ENCODE results near the gene ZPBP. TPM values are rescaled to one million over a fixed set of nuclear protein-coding genes. Genes with fewer than 3 reads are reported as not detected.

Gene ZPBP
- total RNA-seq, 1 donor from 2014 or later = not detected

DNA sequence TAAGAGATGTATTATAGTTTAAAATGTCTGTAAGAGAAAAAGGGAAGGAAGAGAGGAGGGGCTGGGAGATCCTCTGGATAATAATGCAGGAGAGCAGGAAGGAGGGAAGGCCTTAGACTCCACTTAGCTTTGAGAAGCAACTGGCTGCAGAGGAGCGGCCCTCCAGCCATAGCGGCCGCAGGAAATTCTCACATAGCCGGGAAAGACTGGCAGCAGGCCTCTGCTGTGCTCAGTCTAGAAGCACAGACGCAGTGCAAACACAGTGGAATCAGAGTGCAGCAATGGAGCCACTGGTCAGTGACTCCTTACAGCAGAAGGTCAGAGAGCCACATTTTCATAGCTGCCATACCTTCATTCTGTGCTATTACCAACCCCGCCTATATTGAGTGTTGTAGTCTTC is 166.3 kb downstream of the ZPBP start:
- no peaks in the 10 kb centered on the region for H3K36me3 ChIP-seq (ENCODE audit: control insufficient read depth, insufficient read depth, low read length)
- DNase-seq (ENCODE audit: low read depth) (no peak), FAIRE-seq (peak; percentile 87)
- no peaks in the 10 kb centered on the region for H3K27me3 ChIP-seq (ENCODE audit: control insufficient read depth, insufficient read depth, low read length)
- TF ChIP-seq, protein P1, sequence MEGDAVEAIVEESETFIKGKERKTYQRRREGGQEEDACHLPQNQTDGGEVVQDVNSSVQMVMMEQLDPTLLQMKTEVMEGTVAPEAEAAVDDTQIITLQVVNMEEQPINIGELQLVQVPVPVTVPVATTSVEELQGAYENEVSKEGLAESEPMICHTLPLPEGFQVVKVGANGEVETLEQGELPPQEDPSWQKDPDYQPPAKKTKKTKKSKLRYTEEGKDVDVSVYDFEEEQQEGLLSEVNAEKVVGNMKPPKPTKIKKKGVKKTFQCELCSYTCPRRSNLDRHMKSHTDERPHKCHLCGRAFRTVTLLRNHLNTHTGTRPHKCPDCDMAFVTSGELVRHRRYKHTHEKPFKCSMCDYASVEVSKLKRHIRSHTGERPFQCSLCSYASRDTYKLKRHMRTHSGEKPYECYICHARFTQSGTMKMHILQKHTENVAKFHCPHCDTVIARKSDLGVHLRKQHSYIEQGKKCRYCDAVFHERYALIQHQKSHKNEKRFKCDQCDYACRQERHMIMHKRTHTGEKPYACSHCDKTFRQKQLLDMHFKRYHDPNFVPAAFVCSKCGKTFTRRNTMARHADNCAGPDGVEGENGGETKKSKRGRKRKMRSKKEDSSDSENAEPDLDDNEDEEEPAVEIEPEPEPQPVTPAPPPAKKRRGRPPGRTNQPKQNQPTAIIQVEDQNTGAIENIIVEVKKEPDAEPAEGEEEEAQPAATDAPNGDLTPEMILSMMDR (IDR thresholded peaks at IDR 0.05; ENCODE audit: insufficient read depth, low read length, severe bottlenecking) = no peak
- H3K4me3 ChIP-seq (ENCODE audit: low read depth, low read length) = no peak overlapping the region

DNA sequence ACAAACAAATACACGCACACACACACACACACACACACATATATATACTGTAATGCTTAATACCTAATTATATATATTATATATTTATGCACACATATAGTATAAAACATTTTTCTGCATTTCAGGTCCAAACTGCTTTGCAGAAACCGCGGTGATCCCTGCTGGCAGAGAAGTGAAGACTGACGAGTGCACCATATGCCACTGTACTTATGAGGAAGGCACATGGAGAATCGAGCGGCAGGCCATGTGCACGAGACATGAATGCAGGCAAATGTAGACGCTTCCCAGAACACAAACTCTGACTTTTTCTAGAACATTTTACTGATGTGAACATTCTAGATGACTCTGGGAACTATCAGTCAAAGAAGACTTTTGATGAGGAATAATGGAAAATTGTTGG is 181.1 kb downstream of the ZPBP start:
- FAIRE-seq = no peak
- TF ChIP-seq, protein P1 (IDR thresholded peaks at IDR 0.05; ENCODE audit: insufficient read depth, low read length, severe bottlenecking) = no peak

DNA sequence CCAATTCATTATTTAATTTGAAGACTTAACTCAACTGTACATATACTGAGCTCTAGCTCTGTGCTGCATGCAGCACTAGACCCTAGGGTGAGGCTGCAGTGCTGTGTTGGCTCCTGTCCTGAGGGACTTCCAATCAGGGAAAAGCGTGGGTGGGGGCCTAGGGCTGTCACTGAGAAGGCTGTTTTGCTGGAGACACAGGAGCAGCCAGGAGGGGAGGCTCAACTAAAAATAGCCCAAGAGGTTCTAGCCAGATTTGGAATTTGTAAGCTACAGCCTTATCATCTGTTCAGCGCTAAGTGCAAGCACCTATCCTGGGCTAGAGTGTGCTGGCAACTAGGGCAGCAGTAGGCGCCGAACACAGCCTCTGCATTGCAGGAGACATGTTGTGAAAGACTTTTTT is 198.5 kb downstream of the ZPBP start:
- H3K36me3 ChIP-seq (ENCODE audit: control insufficient read depth, insufficient read depth, low read length) = no peaks in the 10 kb centered on the region
- DNase-seq (ENCODE audit: low read depth) (no peak), FAIRE-seq (no peak)
- H3K27me3 ChIP-seq (ENCODE audit: control insufficient read depth, insufficient read depth, low read length) = no peaks in the 10 kb centered on the region
- TF ChIP-seq, protein P1 (IDR thresholded peaks at IDR 0.05; ENCODE audit: insufficient read depth, low read length, severe bottlenecking) = no peak
- H3K4me3 ChIP-seq (ENCODE audit: low read depth, low read length) = no peak overlapping the region

More for the DNA sequence above, 181.1 kb downstream of the ZPBP start:
- Histone ChIP-seq H3K36me3 (ENCODE audit: control insufficient read depth, insufficient read depth, low read length) (no peaks in the 10 kb centered on the region), H3K4me3 (ENCODE audit: low read depth, low read length) (no peak overlapping the region), H3K27me3 (ENCODE audit: control insufficient read depth, insufficient read depth, low read length) (no peaks in the 10 kb centered on the region)
- DNase-seq (ENCODE audit: low read depth) = no peak

DNA sequence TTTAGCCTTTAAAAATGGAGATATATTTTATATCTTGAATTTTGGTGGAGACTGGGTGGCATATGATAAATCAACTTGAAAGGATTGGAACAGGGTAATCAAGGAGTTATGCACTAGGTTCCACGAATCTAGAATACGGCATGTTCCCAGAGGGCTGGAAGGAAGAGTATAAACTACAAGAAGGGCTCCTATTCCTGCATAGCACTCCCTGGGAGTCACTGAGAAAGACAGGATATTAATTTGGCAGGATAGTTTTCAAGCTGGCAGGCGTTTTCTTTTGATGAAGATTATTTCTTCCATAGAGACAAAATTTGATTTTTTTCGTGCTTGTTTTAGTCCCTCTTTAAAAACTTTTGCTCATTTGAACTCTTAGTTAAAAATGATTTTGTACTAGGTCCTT is 199.9 kb downstream of the ZPBP start:
- no peak overlapping the region for H3K4me3 ChIP-seq (ENCODE audit: low read depth, low read length)
- DNase-seq (ENCODE audit: low read depth) (no peak), FAIRE-seq (no peak)
- no peaks in the 10 kb centered on the region for H3K36me3 ChIP-seq (ENCODE audit: control insufficient read depth, insufficient read depth, low read length)
- TF ChIP-seq, protein P1 (IDR thresholded peaks at IDR 0.05; ENCODE audit: insufficient read depth, low read length, severe bottlenecking) = no peak
- no peaks in the 10 kb centered on the region for H3K27me3 ChIP-seq (ENCODE audit: control insufficient read depth, insufficient read depth, low read length)

DNA sequence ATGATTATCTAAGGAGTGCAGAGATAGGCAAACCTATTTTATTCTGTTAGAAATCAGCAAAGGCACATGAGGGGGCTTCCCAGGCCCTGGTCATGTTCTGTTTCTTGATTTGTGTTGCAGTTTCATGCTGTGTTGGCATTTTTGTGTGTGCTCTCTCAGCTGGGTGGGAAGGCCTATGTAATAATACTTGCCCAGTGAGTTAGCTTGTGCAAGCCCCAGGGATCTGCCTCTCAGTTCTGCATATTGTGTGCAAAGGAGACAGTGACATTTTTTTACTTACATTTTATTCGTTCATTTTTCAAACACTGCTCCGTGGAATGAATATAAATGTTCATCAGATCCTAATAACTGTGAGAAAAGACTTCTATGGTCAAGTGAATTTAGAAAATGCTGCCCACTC is 200.6 kb downstream of the ZPBP start:
- FAIRE-seq = no peak
- no peaks in the 10 kb centered on the region for H3K27me3 ChIP-seq (ENCODE audit: control insufficient read depth, insufficient read depth, low read length)

More for the DNA sequence above, 200.6 kb downstream of the ZPBP start:
- no peak for DNase-seq (ENCODE audit: low read depth)
- TF ChIP-seq, protein P1 (IDR thresholded peaks at IDR 0.05; ENCODE audit: insufficient read depth, low read length, severe bottlenecking) = no peak
- Histone ChIP-seq H3K4me3 (ENCODE audit: low read depth, low read length) (no peak overlapping the region), H3K36me3 (ENCODE audit: control insufficient read depth, insufficient read depth, low read length) (no peaks in the 10 kb centered on the region)

Other genes starting within 250 kb of the ZPBP start
- under 0.01 TPM in 1 of 2 replicates, not detected in the other for gene IKZF1, start 211.5 kb upstream of the ZPBP start, total RNA-seq